Keratinocyte (primary cell): Measurements from ENCODE around the gene PDS5B. TPM values are rescaled to one million over a fixed set of nuclear protein-coding genes. Genes with fewer than 3 reads are reported as not detected.
A peak's percentile ranks its signal among the peaks of the same experiment; 100 is the strongest.

Experiments
- DNase-seq: peaks from one replicate; pipeline ENCODE4 v3.0.0-alpha.2; 2011; ENCODE audit warnings: low read depth, missing footprints, low spot score
- FAIRE-seq: peaks from 2 replicates; lab custom pipeline; 2011; peaks lifted over from hg19 to GRCh38; lab: Jason Lieb, UNC
- H2AFZ ChIP-seq: 2 replicates; pipeline ENCODE4 v1.6.0; 2012; ENCODE audit warnings: low read length, control low read depth, inconsistent platforms; ENCODE audit not compliant: control insufficient read depth
- H3K27ac ChIP-seq: 2 replicates; pipeline ENCODE4 v1.5.1; 2011; ENCODE audit warnings: low read length; ENCODE audit not compliant: control insufficient read depth, insufficient read depth
- H3K27me3 ChIP-seq: 3 replicates; pipeline ENCODE4 v1.6.0; 2011; ENCODE audit warnings: low read length; ENCODE audit not compliant: control insufficient read depth, insufficient read depth; ENCODE audit errors: extremely low read depth
- H3K36me3 ChIP-seq, 2 experiments: 2 replicates in 1 of 2; 3 replicates in 1 of 2; pipeline ENCODE4 v1.5.1; 2011; ENCODE audit warnings: low read length in 2 of 2, mild to moderate bottlenecking in 1 of 2; ENCODE audit not compliant: control insufficient read depth in 2 of 2, insufficient read depth in 2 of 2; ENCODE audit errors: extremely low read depth in 1 of 2
- H3K4me1 ChIP-seq: 3 replicates; pipeline ENCODE4 v1.5.1; 2011; ENCODE audit warnings: low read length; ENCODE audit not compliant: control insufficient read depth, insufficient read depth; ENCODE audit errors: extremely low read depth
- H3K4me2 ChIP-seq: 3 replicates; pipeline ENCODE4 v1.6.0; 2011; ENCODE audit warnings: low read depth, low read length; ENCODE audit not compliant: control insufficient read depth, insufficient read depth; ENCODE audit errors: extremely low read depth
- H3K4me3 ChIP-seq, 3 experiments: fragments of 200-600 bp in 1 of 3; sonication (generic) in 1 of 3; 2 replicates in 2 of 3; 3 replicates in 1 of 3; pipeline ENCODE4 v1.5.1; 2011 to 2016; ENCODE audit warnings: low read length in 3 of 3, mild to moderate bottlenecking in 3 of 3, control low read depth in 2 of 3, inconsistent platforms in 1 of 3, low read depth in 1 of 3, mixed read lengths in 1 of 3, mixed run types in 1 of 3, moderate library complexity in 1 of 3; ENCODE audit not compliant: control insufficient read depth in 2 of 3, insufficient read depth in 2 of 3; ENCODE audit errors: extremely low read depth in 1 of 3
- H3K79me2 ChIP-seq: 2 replicates; pipeline ENCODE4 v1.6.0; 2012; ENCODE audit warnings: low read length; ENCODE audit not compliant: control insufficient read depth, insufficient read depth
- H3K9ac ChIP-seq: 3 replicates; pipeline ENCODE4 v1.6.0; 2011; ENCODE audit warnings: low read length; ENCODE audit not compliant: control insufficient read depth, insufficient read depth; ENCODE audit errors: extremely low read depth
- H3K9me1 ChIP-seq: 3 replicates; pipeline ENCODE4 v1.6.0; 2011; ENCODE audit warnings: low read length; ENCODE audit not compliant: control insufficient read depth, insufficient read depth; ENCODE audit errors: extremely low read depth
- H3K9me3 ChIP-seq: 2 replicates; pipeline ENCODE4 v1.5.1; 2012; ENCODE audit warnings: low read depth, low read length; ENCODE audit not compliant: control insufficient read depth
- H4K20me1 ChIP-seq: 3 replicates; pipeline ENCODE4 v1.6.0; 2011; ENCODE audit warnings: low read length; ENCODE audit not compliant: control insufficient read depth, insufficient read depth; ENCODE audit errors: extremely low read depth
- CTCF ChIP-seq, 3 experiments: IDR thresholded peaks in 1 of 3; conservative IDR thresholded peaks in 1 of 3; optimal IDR thresholded peaks in 1 of 3; 2 replicates in 2 of 3; 3 replicates in 1 of 3; pipeline versions ENCODE3 to v1.5.1; 2011; ENCODE audit warnings: low read length in 3 of 3, mild to moderate bottlenecking in 3 of 3, moderate library complexity in 2 of 3, control low read depth in 1 of 3, inconsistent platforms in 1 of 3; ENCODE audit not compliant: insufficient read depth in 2 of 3; ENCODE audit errors: extremely low read depth in 1 of 3
- EZH2 ChIP-seq: IDR thresholded peaks from one replicate; pipeline ENCODE4 v1.6.1; 2012; ENCODE audit warnings: inconsistent platforms, mild to moderate bottlenecking, low read length, moderate library complexity
- dilution Hi-C: fragments of 300-500 bp; cut with MboI; formaldehyde crosslinking; loops from one replicate; pipeline ENCODE4 v1.7.0; 2020; ENCODE audit warnings: low sequenced_read_pairs; ENCODE audit not compliant: extremely low pct_ligation_motif_present
- polyA plus RNA-seq, 5 experiments: library from polyadenylated mRNA; depleted of rRNA in 3 of 5; stranded (reverse) in 3 of 5; stranded (forward) in 1 of 5; unstranded in 1 of 5; fragments of >200 nt; gene quantifications; 1 replicate in 1 of 5; 2 replicates in 3 of 5; 3 replicates in 1 of 5; pipeline versions ENCODE4 v1.2.1 to v1.2.3, GENCODE V29; 2011 to 2012; ENCODE audit warnings: missing spikeins in 2 of 5, low read depth in 1 of 5, low replicate concordance in 1 of 5

Gene PDS5B
- polyA plus RNA-seq, 1 donor (not counting 4 experiments of a cell fraction or from before 2014, with no cell fraction given) = 6.9 TPM

GRCh38 chr13:32657309-32657708, 71.1 kb downstream of the PDS5B start:
- FAIRE-seq (peak; percentile 46), DNase-seq (no peak)
- Histone ChIP-seq H3K36me3 (no peaks in the 10 kb centered on the region), H3K9me3 (no peaks in the 10 kb centered on the region), H4K20me1 (no peaks in the 10 kb centered on the region), H3K4me1 (peaks cover 2% of the 10 kb centered on the region), H3K9me1 (no peaks in the 10 kb centered on the region), H3K4me3 (no peak overlapping the region), H3K9ac (no peak overlapping the region), H3K79me2 (peaks cover 17% of the 10 kb centered on the region), H2AFZ (no peak overlapping the region), H3K27me3 (no peaks in the 10 kb centered on the region), H3K4me2 (no peak overlapping the region), H3K27ac (no peak overlapping the region)
- dilution Hi-C loops = no loop called here
- no peak for TF ChIP-seq EZH2
- TF ChIP-seq CTCF (optimal IDR thresholded peaks at IDR 0.05 in 1 of 3, IDR thresholded peaks at IDR 0.05 in 1 of 3, conservative IDR thresholded peaks at IDR 0.05 in 1 of 3; ENCODE audit: extremely low read depth in 1 of 3, insufficient read depth in 2 of 3, low read length in 3 of 3) = no peak

GRCh38 chr13:32659736-32660135, 73.5 kb downstream of the PDS5B start:
- H3K9me1 ChIP-seq = no peaks in the 10 kb centered on the region
- FAIRE-seq (no peak), DNase-seq (no peak)
- peaks cover 2% of the 10 kb centered on the region for H3K4me1 ChIP-seq
- no peaks in the 10 kb centered on the region for H3K9me3 ChIP-seq
- H3K27me3 ChIP-seq = no peaks in the 10 kb centered on the region
- H4K20me1 ChIP-seq = no peaks in the 10 kb centered on the region
- no peak overlapping the region for H2AFZ ChIP-seq
- dilution Hi-C loops = no loop called here
- H3K79me2 ChIP-seq = peaks cover 13% of the 10 kb centered on the region
- no peak overlapping the region for H3K27ac ChIP-seq
- no peak overlapping the region for H3K4me2 ChIP-seq
- H3K4me3 ChIP-seq = no peak overlapping the region
- H3K9ac ChIP-seq = no peak overlapping the region
- H3K36me3 ChIP-seq = no peaks in the 10 kb centered on the region
- no peak for TF ChIP-seq EZH2
- no peak for TF ChIP-seq CTCF (optimal IDR thresholded peaks at IDR 0.05 in 1 of 3, IDR thresholded peaks at IDR 0.05 in 1 of 3, conservative IDR thresholded peaks at IDR 0.05 in 1 of 3; ENCODE audit: extremely low read depth in 1 of 3, insufficient read depth in 2 of 3, low read length in 3 of 3)
